ENCODE results near the gene CLDN9.

DNA sequence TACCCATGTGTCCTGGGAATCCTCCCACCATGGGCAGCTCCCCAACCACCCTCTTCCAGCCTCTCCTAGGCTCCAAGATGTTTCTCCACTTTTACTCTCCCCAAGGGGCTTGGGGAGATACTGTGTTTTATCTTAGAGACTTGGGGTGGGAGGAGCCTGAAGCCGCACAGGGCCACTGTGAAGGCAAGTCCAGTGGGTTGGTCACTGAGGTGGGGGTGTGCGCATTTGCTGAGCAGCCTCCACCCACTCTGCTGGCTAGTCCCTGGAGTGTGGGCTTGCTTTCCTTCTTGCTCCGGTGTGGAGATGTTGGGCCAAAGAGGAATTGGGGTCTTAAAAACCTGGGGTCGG lies 4.1 kb upstream of the CLDN9 start:
- TF ChIP-seq, protein P1, sequence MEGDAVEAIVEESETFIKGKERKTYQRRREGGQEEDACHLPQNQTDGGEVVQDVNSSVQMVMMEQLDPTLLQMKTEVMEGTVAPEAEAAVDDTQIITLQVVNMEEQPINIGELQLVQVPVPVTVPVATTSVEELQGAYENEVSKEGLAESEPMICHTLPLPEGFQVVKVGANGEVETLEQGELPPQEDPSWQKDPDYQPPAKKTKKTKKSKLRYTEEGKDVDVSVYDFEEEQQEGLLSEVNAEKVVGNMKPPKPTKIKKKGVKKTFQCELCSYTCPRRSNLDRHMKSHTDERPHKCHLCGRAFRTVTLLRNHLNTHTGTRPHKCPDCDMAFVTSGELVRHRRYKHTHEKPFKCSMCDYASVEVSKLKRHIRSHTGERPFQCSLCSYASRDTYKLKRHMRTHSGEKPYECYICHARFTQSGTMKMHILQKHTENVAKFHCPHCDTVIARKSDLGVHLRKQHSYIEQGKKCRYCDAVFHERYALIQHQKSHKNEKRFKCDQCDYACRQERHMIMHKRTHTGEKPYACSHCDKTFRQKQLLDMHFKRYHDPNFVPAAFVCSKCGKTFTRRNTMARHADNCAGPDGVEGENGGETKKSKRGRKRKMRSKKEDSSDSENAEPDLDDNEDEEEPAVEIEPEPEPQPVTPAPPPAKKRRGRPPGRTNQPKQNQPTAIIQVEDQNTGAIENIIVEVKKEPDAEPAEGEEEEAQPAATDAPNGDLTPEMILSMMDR (conservative IDR thresholded peaks at IDR 0.05; ENCODE audit: low read depth, low read length), result no peak
- TF ChIP-seq EZH2 (IDR thresholded peaks at IDR 0.05; ENCODE audit: borderline replicate concordance, low read depth, low read length, poor library complexity, severe bottlenecking), result no peak

Measured in A673 (cell line).